Trophoblast cell (in vitro differentiated cells and primary cell): Measurements from ENCODE around the gene CPNE8.

Experiments used
- DNase-seq, 2 donors: peaks; one replicate each; pipeline ENCODE4 v3.0.0-alpha.2; 2016
- H2AFZ ChIP-seq: 2 replicates; pipeline ENCODE4 v1.6.1; 2013; ENCODE audit warnings: low read length, moderate library complexity, mild to moderate bottlenecking; ENCODE audit not compliant: insufficient read depth, poor library complexity
- H2AK5ac ChIP-seq: 2 replicates; pipeline ENCODE4 v1.6.1; 2013; ENCODE audit warnings: mild to moderate bottlenecking, low read length
- H2BK120ac ChIP-seq: 2 replicates; pipeline ENCODE4 v1.6.1; 2013; ENCODE audit warnings: low read length, mild to moderate bottlenecking, moderate library complexity; ENCODE audit not compliant: insufficient read depth, poor library complexity
- H2BK12ac ChIP-seq: 2 replicates; pipeline ENCODE4 v1.6.1; 2013; ENCODE audit warnings: mild to moderate bottlenecking, low read length, moderate library complexity
- H2BK5ac ChIP-seq: 2 replicates; pipeline ENCODE4 v1.6.1; 2013; ENCODE audit warnings: low read length, low read depth, moderate library complexity, mild to moderate bottlenecking; ENCODE audit not compliant: poor library complexity
- H3K14ac ChIP-seq: 2 replicates; pipeline ENCODE4 v1.6.1; 2013; ENCODE audit warnings: mild to moderate bottlenecking, low read length
- H3K18ac ChIP-seq: 2 replicates; pipeline ENCODE4 v1.6.1; 2013; ENCODE audit warnings: mild to moderate bottlenecking, low read length
- H3K23ac ChIP-seq: 2 replicates; pipeline ENCODE4 v1.6.1; 2013; ENCODE audit warnings: low read length
- H3K27ac ChIP-seq: 2 replicates; pipeline ENCODE4 v1.5.1; 2013; ENCODE audit warnings: low read depth, mild to moderate bottlenecking, inconsistent platforms, low read length, moderate library complexity
- H3K27me3 ChIP-seq: 2 replicates; pipeline ENCODE4 v1.6.1; 2013; ENCODE audit warnings: inconsistent platforms, mild to moderate bottlenecking, low read length, moderate library complexity; ENCODE audit not compliant: insufficient read depth
- H3K36me3 ChIP-seq, 2 experiments: 1 replicate in 1 of 2; 2 replicates in 1 of 2; pipeline ENCODE4 v1.6.1; 2013; ENCODE audit warnings: low read length in 2 of 2, mild to moderate bottlenecking in 2 of 2, moderate library complexity in 1 of 2; ENCODE audit not compliant: insufficient read depth in 2 of 2, control insufficient read depth in 1 of 2
- H3K4ac ChIP-seq: 2 replicates; pipeline ENCODE4 v1.6.1; 2013; ENCODE audit warnings: low read depth, mild to moderate bottlenecking, low read length, moderate library complexity
- H3K4me1 ChIP-seq, 2 experiments: 1 replicate in 1 of 2; 2 replicates in 1 of 2; pipeline ENCODE4 v1.6.1; 2013; ENCODE audit warnings: low read length in 2 of 2, mild to moderate bottlenecking in 2 of 2, moderate library complexity in 1 of 2; ENCODE audit not compliant: insufficient read depth in 2 of 2, control insufficient read depth in 1 of 2
- H3K4me2 ChIP-seq: 2 replicates; pipeline ENCODE4 v1.6.1; 2013; ENCODE audit warnings: inconsistent platforms, mild to moderate bottlenecking, low read length, moderate library complexity
- H3K4me3 ChIP-seq: 2 replicates; pipeline ENCODE4 v1.5.1; 2013; ENCODE audit warnings: mild to moderate bottlenecking, low read depth, low read length, inconsistent platforms
- H3K79me1 ChIP-seq: one replicate; pipeline ENCODE4 v1.6.1; 2013; ENCODE audit warnings: low read length
- H3K79me2 ChIP-seq: 2 replicates; pipeline ENCODE4 v1.6.1; 2013; ENCODE audit warnings: low read length, mild to moderate bottlenecking; ENCODE audit not compliant: control insufficient read depth, insufficient read depth, poor library complexity
- H3K9ac ChIP-seq: 2 replicates; pipeline ENCODE4 v1.6.1; 2013; ENCODE audit warnings: mild to moderate bottlenecking, low read length
- H3K9me3 ChIP-seq: 2 replicates; pipeline ENCODE4 v1.6.1; 2013; ENCODE audit warnings: low read depth, mild to moderate bottlenecking, control low read depth, inconsistent platforms, low read length; ENCODE audit not compliant: insufficient read depth
- H4K12ac ChIP-seq: 2 replicates; pipeline ENCODE4 v1.6.1; 2013; ENCODE audit warnings: low read depth, mild to moderate bottlenecking, low read length, moderate library complexity
- H4K8ac ChIP-seq: 2 replicates; pipeline ENCODE4 v1.6.1; 2013; ENCODE audit warnings: low read depth, mild to moderate bottlenecking, low read length, moderate library complexity
- H4K91ac ChIP-seq: one replicate; pipeline ENCODE4 v1.6.1; 2013; ENCODE audit warnings: low read depth, mild to moderate bottlenecking, low read length, moderate library complexity
- WGBS: extraction: QIAGEN DNeasy Blood & Tissue Kit; methylation state at CpG from one replicate; pipeline ENCODE4 v1.1.7; 2013; ENCODE audit warnings: missing lambda C conversion rate; ENCODE audit not compliant: insufficient read length, insufficient coverage; ENCODE audit errors: extremely low coverage; 5-methylcytosine and 5-hydroxymethylcytosine counted together

CPNE8 gene

GRCh38 chr12:38788106-38788505, 117.3 kb downstream of the CPNE8 start:
- Histone ChIP-seq H2BK12ac (no peak overlapping the region), H3K79me1 (no peaks in the 10 kb centered on the region), H3K23ac (no peak overlapping the region), H3K4me1 (no peaks in the 10 kb centered on the region), H3K9me3 (no peaks in the 10 kb centered on the region), H2AK5ac (no peak overlapping the region), H3K79me2 (no peaks in the 10 kb centered on the region), H4K8ac (no peak overlapping the region), H3K4me2 (no peak overlapping the region), H3K18ac (no peak overlapping the region), H3K27me3 (no peaks in the 10 kb centered on the region), H2BK5ac (no peak overlapping the region), H3K14ac (no peak overlapping the region), H3K4ac (no peak overlapping the region), H4K91ac (no peak overlapping the region), H4K12ac (no peak overlapping the region), H2BK120ac (no peak overlapping the region), H3K36me3 (no peaks in the 10 kb centered on the region), H3K9ac (no peak overlapping the region), H2AFZ (no peak overlapping the region), H3K27ac (no peak overlapping the region), H3K4me3 (no peak overlapping the region)
- WGBS = no CpG with 5 or more reads among the region's 1 CpG
- DNase-seq = no peak

GRCh38 chr12:38785381-38785780, 120.0 kb downstream of the CPNE8 start:
- Histone ChIP-seq H2AFZ (no peak overlapping the region), H2BK12ac (no peak overlapping the region), H3K23ac (no peak overlapping the region), H3K79me1 (no peaks in the 10 kb centered on the region), H3K4me1 (no peaks in the 10 kb centered on the region), H4K8ac (no peak overlapping the region), H3K9me3 (no peaks in the 10 kb centered on the region), H3K27ac (no peak overlapping the region), H3K14ac (no peak overlapping the region), H3K36me3 (no peaks in the 10 kb centered on the region), H4K91ac (no peak overlapping the region), H3K4me2 (no peak overlapping the region), H3K18ac (no peak overlapping the region), H3K4ac (no peak overlapping the region), H2BK5ac (no peak overlapping the region), H3K4me3 (no peak overlapping the region), H4K12ac (no peak overlapping the region), H2BK120ac (no peak overlapping the region), H3K9ac (no peak overlapping the region), H3K79me2 (no peaks in the 10 kb centered on the region), H2AK5ac (no peak overlapping the region), H3K27me3 (no peaks in the 10 kb centered on the region)
- DNase-seq = no peak
- no CpG with 5 or more reads among the region's 1 CpG for WGBS

DNA sequence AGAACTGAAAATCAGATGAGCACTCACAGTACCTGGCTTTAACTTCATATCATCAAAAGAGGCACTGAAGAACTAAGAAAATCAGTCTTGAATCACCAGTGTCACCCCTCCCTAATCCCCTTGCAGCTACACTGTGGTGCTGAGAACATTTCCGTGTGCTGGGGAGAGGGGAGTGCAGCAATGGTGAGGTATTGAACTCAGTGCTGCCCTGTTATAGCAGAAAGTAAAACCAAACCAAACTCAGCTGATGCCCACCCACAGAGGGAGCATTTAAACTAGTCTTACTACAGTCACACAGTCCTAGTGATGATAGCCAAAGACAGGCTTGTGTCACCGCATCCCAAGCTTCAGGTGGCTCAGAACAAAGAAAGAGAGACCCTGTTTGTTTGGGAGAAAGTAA, 122.1 kb downstream of the CPNE8 start:
- H3K27ac ChIP-seq = no peak overlapping the region
- no peak overlapping the region for H2BK12ac ChIP-seq
- no peaks in the 10 kb centered on the region for H3K79me1 ChIP-seq
- H3K4me3 ChIP-seq = no peak overlapping the region
- H3K23ac ChIP-seq = no peak overlapping the region
- H2AK5ac ChIP-seq = no peak overlapping the region
- H3K4me1 ChIP-seq = no peaks in the 10 kb centered on the region
- no peak overlapping the region for H3K4ac ChIP-seq
- H3K9ac ChIP-seq = no peak overlapping the region
- no peak overlapping the region for H3K14ac ChIP-seq
- no peak overlapping the region for H4K12ac ChIP-seq
- WGBS = no CpG with 5 or more reads among the region's 2 CpGs
- H2AFZ ChIP-seq = no peak overlapping the region
- DNase-seq = no peak
- H2BK120ac ChIP-seq = no peak overlapping the region
- no peak overlapping the region for H3K4me2 ChIP-seq
- no peak overlapping the region for H3K18ac ChIP-seq
- no peaks in the 10 kb centered on the region for H3K36me3 ChIP-seq
- H2BK5ac ChIP-seq = no peak overlapping the region
- H4K91ac ChIP-seq = no peak overlapping the region
- no peaks in the 10 kb centered on the region for H3K79me2 ChIP-seq
- no peaks in the 10 kb centered on the region for H3K27me3 ChIP-seq
- H3K9me3 ChIP-seq = no peaks in the 10 kb centered on the region
- H4K8ac ChIP-seq = no peak overlapping the region

GRCh38 chr12:38782359-38782758, 123.0 kb downstream of the CPNE8 start:
- Histone ChIP-seq H4K91ac (no peak overlapping the region), H3K27me3 (no peaks in the 10 kb centered on the region), H2BK5ac (no peak overlapping the region), H3K4me1 (no peaks in the 10 kb centered on the region), H2BK120ac (no peak overlapping the region), H3K4ac (no peak overlapping the region), H3K14ac (no peak overlapping the region), H2AK5ac (no peak overlapping the region), H3K79me1 (no peaks in the 10 kb centered on the region), H3K36me3 (no peaks in the 10 kb centered on the region), H3K4me2 (no peak overlapping the region), H3K4me3 (no peak overlapping the region), H4K8ac (no peak overlapping the region), H2AFZ (no peak overlapping the region), H4K12ac (no peak overlapping the region), H3K9ac (no peak overlapping the region), H3K27ac (no peak overlapping the region), H3K18ac (no peak overlapping the region), H3K79me2 (no peaks in the 10 kb centered on the region), H3K9me3 (no peaks in the 10 kb centered on the region), H2BK12ac (no peak overlapping the region), H3K23ac (no peak overlapping the region)
- no peak for DNase-seq

- H3K36me3 ChIP-seq = no peaks in the 10 kb centered on the region
- H2BK12ac ChIP-seq = no peak overlapping the region
- H4K12ac ChIP-seq = no peak overlapping the region
- no peaks in the 10 kb centered on the region for H3K9me3 ChIP-seq
- H3K79me1 ChIP-seq = no peaks in the 10 kb centered on the region
- no peak overlapping the region for H4K8ac ChIP-seq
- DNase-seq = no peak
- H3K27me3 ChIP-seq = no peaks in the 10 kb centered on the region
- H2BK5ac ChIP-seq = no peak overlapping the region
- H2BK120ac ChIP-seq = no peak overlapping the region
- no peaks in the 10 kb centered on the region for H3K79me2 ChIP-seq
- no peak overlapping the region for H3K23ac ChIP-seq
- H2AK5ac ChIP-seq = no peak overlapping the region
- no peak overlapping the region for H3K4me3 ChIP-seq
- H3K18ac ChIP-seq = no peak overlapping the region
- H3K4me1 ChIP-seq = no peaks in the 10 kb centered on the region
- no peak overlapping the region for H3K27ac ChIP-seq
- no peak overlapping the region for H3K4ac ChIP-seq
- H3K4me2 ChIP-seq = no peak overlapping the region
- H4K91ac ChIP-seq = no peak overlapping the region
- H3K9ac ChIP-seq = no peak overlapping the region
- WGBS = no CpG with 5 or more reads among the region's 1 CpG
- H3K14ac ChIP-seq = no peak overlapping the region
- H2AFZ ChIP-seq = no peak overlapping the region
Measured at GRCh38 chr12:38776647-38777046, 128.7 kb downstream of the CPNE8 start.
